GM23338 (cell line): ENCODE measurements around the gene TFF1.

Experiments used
- CTCF ChIP-seq, 2 experiments: fragments of 200-600 bp in 1 of 2; sonication (generic) in 1 of 2; conservative IDR thresholded peaks; 2 replicates each; pipeline versions ENCODE4 v1.5.1 to v1.6.1; 2016 to 2017; ENCODE audit warnings: antibody characterized with exemption in 2 of 2, low read depth in 2 of 2, mild to moderate bottlenecking in 2 of 2, moderate library complexity in 1 of 2
- POLR2AphosphoS5 ChIP-seq: IDR thresholded peaks from 2 replicates; pipeline ENCODE4 v1.6.1; 2016; ENCODE audit warnings: antibody characterized with exemption, low read depth

DNA sequence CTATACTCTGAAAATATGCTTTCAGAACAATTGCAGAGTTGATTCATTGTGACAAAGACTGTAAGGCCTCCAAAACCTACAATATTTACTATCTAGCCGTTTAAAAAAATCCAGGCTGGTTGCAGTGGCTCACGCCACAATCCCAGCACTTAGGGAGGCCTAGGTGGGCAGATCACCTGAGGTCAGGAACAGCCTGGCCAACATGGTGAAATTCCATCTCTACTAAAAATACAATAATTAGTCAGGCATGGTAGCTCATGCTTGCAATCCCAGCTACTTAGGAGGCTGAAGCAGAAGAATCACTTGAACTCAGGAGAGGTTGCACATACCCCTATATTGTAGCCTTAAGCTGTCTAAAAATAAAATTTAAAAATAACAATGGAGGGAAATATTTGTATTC lies 10.3 kb downstream of the TFF1 start:
- no peak for TF ChIP-seq CTCF (conservative IDR thresholded peaks at IDR 0.05; ENCODE audit: low read depth in 2 of 2)
- no peak for TF ChIP-seq POLR2AphosphoS5
